ENCODE data around the gene SRP9. TPM values are rescaled to one million over a fixed set of nuclear protein-coding genes. Genes with fewer than 3 reads are reported as not detected.
A peak's percentile ranks its signal among the peaks of the same experiment; 100 is the strongest.
"Not testable (repeated sequence)": the region's sequence is repeated elsewhere in the genome, so short reads cannot be mapped to it uniquely, and the experiment has no call there.

The SRP9 gene
- total RNA-seq, 1 donor from 2014 or later, result 166 TPM

GRCh38 chr1:225806249-225806648, 28.6 kb downstream of the SRP9 start:
- ATAC-seq (no peak), DNase-seq (no peak)
- intact Hi-C loops (cut with DNase I), result no loop called here
- Histone ChIP-seq H3K27ac (no peak overlapping the region), H3K27me3 (ENCODE audit: low read depth) (no peaks in the 10 kb centered on the region), H3K4me3 (no peak overlapping the region), H3K4me1 (peaks cover 6% of the 10 kb centered on the region), H3K9me3 (no peaks in the 10 kb centered on the region), H3K36me3 (no peaks in the 10 kb centered on the region)
- TF ChIP-seq CTCF (IDR thresholded peaks at IDR 0.05), result no peak

GRCh38 chr1:225806736-225807135, 29.1 kb downstream of the SRP9 start:
- H3K27ac ChIP-seq; DNase-seq; intact Hi-C loops (cut with DNase I); H3K4me3 ChIP-seq; ATAC-seq; H3K36me3 ChIP-seq; H3K9me3 ChIP-seq; H3K27me3 ChIP-seq (ENCODE audit: low read depth): not testable (repeated sequence)
- H3K4me1 ChIP-seq, result peaks cover 11% of the 10 kb centered on the region

GRCh38 chr1:225808136-225808535, 30.5 kb downstream of the SRP9 start:
- no peak for TF ChIP-seq CTCF (IDR thresholded peaks at IDR 0.05)
- no peaks in the 10 kb centered on the region for H3K36me3 ChIP-seq
- H3K4me3 ChIP-seq, result no peak overlapping the region
- peaks cover 25% of the 10 kb centered on the region for H3K4me1 ChIP-seq
- H3K9me3 ChIP-seq, result no peaks in the 10 kb centered on the region
- DNase-seq, result no peak
- no peaks in the 10 kb centered on the region for H3K27me3 ChIP-seq (ENCODE audit: low read depth)
- intact Hi-C loops (cut with DNase I), result no loop called here
- ATAC-seq, result no peak
- H3K27ac ChIP-seq, result no peak overlapping the region

GRCh38 chr1:225809842-225810578, 32.4 kb downstream of the SRP9 start, which contains the start of gene EPHX1:
Gene EPHX1, plus strand, starts transcription at chr1:225810124. Its CDS starts 18,606 bp downstream, at chr1:225828730.
- peaks cover 44% of the 10 kb centered on the region for H3K4me1 ChIP-seq
- ATAC-seq (peak; percentile 89 to 91), DNase-seq (peak; percentile 92)
- peak within 1 kb of the TSS; percentile 75 for H3K4me3 ChIP-seq
- H3K36me3 ChIP-seq, result no peaks in the 10 kb centered on the region
- no peaks in the 10 kb centered on the region for H3K9me3 ChIP-seq
- peak; percentile 29 for TF ChIP-seq CTCF (IDR thresholded peaks at IDR 0.05)
- intact Hi-C loops (cut with DNase I), result no loop called here
- no peaks in the 10 kb centered on the region for H3K27me3 ChIP-seq (ENCODE audit: low read depth)
- peak within 1 kb of the TSS; percentile 90 for H3K27ac ChIP-seq

- H3K36me3 ChIP-seq; H3K9me3 ChIP-seq; intact Hi-C loops (cut with DNase I); H3K27me3 ChIP-seq (ENCODE audit: low read depth): not testable (repeated sequence)
- peak overlapping the region; percentile 90 for H3K27ac ChIP-seq
- peak; percentile 49 to 60 for ATAC-seq
- peak overlapping the region; percentile 75 for H3K4me3 ChIP-seq
- peak; percentile 73 for DNase-seq
- peaks cover 52% of the 10 kb centered on the region for H3K4me1 ChIP-seq
These were observed 33.2 kb downstream of the SRP9 start for GRCh38 chr1:225810579-225811538.

- Histone ChIP-seq H3K27ac (peak overlapping the region; percentile 90), H3K4me3 (peak overlapping the region; percentile 75), H3K36me3 (no peaks in the 10 kb centered on the region), H3K27me3 (ENCODE audit: low read depth) (no peaks in the 10 kb centered on the region), H3K9me3 (no peaks in the 10 kb centered on the region), H3K4me1 (peaks cover 62% of the 10 kb centered on the region)
- intact Hi-C loops (cut with DNase I), result no loop called here
- ATAC-seq, result peak in 1 of 2 donors; percentile 22
- peak; percentile 44 for TF ChIP-seq CTCF (IDR thresholded peaks at IDR 0.05)
- no peak for DNase-seq
These were observed 34.2 kb downstream of the SRP9 start for GRCh38 chr1:225811622-225812487.

All from lower lobe of right lung (tissue), 2 donors.